Endothelial cell (in vitro differentiated cells): Measurements from ENCODE around the gene IL1RAPL2. TPM values are rescaled to one million over a fixed set of nuclear protein-coding genes. Genes with fewer than 3 reads are reported as not detected.

Experiments used
- DNase-seq: peaks from one replicate; pipeline ENCODE4 v3.0.0; 2021; ENCODE audit warnings: low spot score
- H3K27ac Mint-ChIP-seq: one replicate; pipeline ENCODE4 v1.8.0; 2021; ENCODE audit warnings: mixed read lengths, inconsistent platforms; ENCODE audit not compliant: unreplicated experiment
- H3K27me3 Mint-ChIP-seq: one replicate; pipeline ENCODE4 v1.8.0; 2021; ENCODE audit warnings: mild to moderate bottlenecking, moderate library complexity, mixed read lengths, inconsistent platforms; ENCODE audit not compliant: unreplicated experiment
- H3K36me3 Mint-ChIP-seq: one replicate; pipeline ENCODE4 v1.8.0; 2021; ENCODE audit warnings: mild to moderate bottlenecking, low read depth, mixed read lengths, inconsistent platforms; ENCODE audit not compliant: unreplicated experiment
- H3K4me1 Mint-ChIP-seq: one replicate; pipeline ENCODE4 v1.8.0; 2021; ENCODE audit warnings: mild to moderate bottlenecking, mixed read lengths, inconsistent platforms; ENCODE audit not compliant: unreplicated experiment
- H3K4me3 Mint-ChIP-seq: one replicate; pipeline ENCODE4 v1.8.0; 2021; ENCODE audit warnings: mild to moderate bottlenecking, mixed read lengths, inconsistent platforms; ENCODE audit not compliant: unreplicated experiment
- H3K9me3 Mint-ChIP-seq: one replicate; pipeline ENCODE4 v1.8.0; 2021; ENCODE audit warnings: mixed read lengths, inconsistent platforms; ENCODE audit not compliant: unreplicated experiment
- total RNA-seq: library from RNA; stranded (reverse); fragmentation: NEBNext Ultra II Directional; extraction: Animal tissue kit (Norgen Biotek cat#: 25700); gene quantifications from one replicate; pipeline ENCODE4 v1.2.1, GENCODE V29; 2021; ENCODE audit not compliant: unreplicated experiment
- TF ChIP-seq, protein P1 (sequence below): fragments of 200-600 bp; sonication (generic); IDR thresholded peaks from one replicate; pipeline ENCODE4 v1.5.0; 2021; ENCODE audit warnings: antibody characterized with exemption; ENCODE audit not compliant: unreplicated experiment

IL1RAPL2 gene
- total RNA-seq, 1 donor from 2014 or later, result 0.51 TPM

DNA sequence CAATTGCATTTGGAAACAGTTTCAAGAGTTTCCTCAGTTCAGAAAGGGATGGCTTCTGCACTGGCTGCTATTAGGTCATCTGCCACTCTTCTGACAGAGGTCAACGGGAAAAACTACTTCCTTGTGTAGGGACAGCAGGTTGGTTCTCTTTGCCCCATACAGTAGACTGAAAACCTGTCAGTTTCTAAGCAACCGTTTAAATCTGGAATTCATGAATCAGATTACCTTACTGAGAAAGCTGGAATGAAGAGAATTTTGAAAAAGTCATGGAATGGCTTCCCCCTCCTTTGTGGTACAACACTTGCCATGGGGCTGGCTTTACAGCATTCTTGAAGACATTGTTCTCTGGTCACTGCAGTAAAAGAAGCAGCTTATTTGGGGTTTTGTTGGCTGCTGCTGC lies 240.3 kb downstream of the IL1RAPL2 start:
- H3K27ac Mint-ChIP-seq, result no peak overlapping the region
- H3K4me1 Mint-ChIP-seq, result no peaks in the 10 kb centered on the region
- H3K9me3 Mint-ChIP-seq, result no peaks in the 10 kb centered on the region
- peaks cover 2% of the 10 kb centered on the region for H3K27me3 Mint-ChIP-seq
- TF ChIP-seq, protein P1, sequence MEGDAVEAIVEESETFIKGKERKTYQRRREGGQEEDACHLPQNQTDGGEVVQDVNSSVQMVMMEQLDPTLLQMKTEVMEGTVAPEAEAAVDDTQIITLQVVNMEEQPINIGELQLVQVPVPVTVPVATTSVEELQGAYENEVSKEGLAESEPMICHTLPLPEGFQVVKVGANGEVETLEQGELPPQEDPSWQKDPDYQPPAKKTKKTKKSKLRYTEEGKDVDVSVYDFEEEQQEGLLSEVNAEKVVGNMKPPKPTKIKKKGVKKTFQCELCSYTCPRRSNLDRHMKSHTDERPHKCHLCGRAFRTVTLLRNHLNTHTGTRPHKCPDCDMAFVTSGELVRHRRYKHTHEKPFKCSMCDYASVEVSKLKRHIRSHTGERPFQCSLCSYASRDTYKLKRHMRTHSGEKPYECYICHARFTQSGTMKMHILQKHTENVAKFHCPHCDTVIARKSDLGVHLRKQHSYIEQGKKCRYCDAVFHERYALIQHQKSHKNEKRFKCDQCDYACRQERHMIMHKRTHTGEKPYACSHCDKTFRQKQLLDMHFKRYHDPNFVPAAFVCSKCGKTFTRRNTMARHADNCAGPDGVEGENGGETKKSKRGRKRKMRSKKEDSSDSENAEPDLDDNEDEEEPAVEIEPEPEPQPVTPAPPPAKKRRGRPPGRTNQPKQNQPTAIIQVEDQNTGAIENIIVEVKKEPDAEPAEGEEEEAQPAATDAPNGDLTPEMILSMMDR, result no peak
- DNase-seq, result no peak
- H3K36me3 Mint-ChIP-seq, result no peaks in the 10 kb centered on the region
- H3K4me3 Mint-ChIP-seq, result no peak overlapping the region

GRCh38 chrX:104833401-104833800 lies 267.4 kb downstream of the IL1RAPL2 start:
- no peak overlapping the region for H3K4me3 Mint-ChIP-seq

DNA sequence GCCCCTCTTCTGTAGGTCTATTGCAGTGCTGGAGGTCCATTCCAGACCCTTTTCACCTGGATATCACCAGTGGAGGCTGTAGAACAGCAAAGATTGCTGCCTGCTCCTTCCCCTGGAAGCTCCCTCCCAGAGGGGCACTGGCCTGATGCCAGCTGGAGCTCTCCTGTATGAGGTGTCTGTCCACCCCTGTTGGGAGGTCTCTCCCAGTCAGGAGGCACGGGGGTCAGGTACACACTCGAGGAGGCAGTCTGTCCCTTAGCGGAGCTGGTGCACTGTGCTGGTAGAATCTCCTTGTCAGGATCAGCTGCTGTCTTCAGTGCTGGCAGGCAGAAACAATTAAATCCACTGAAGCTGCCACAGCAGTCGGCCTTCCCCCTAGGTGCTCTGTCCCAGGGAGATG lies 276.6 kb downstream of the IL1RAPL2 start:
- Mint-ChIP-seq H3K9me3 (peaks cover 3% of the 10 kb centered on the region), H3K27ac (no peak overlapping the region), H3K27me3 (peaks cover 2% of the 10 kb centered on the region), H3K36me3 (no peaks in the 10 kb centered on the region), H3K4me3 (no peak overlapping the region), H3K4me1 (no peaks in the 10 kb centered on the region)
- DNase-seq, result no peak
- TF ChIP-seq, protein P1, result no peak

More at GRCh38 chrX:104833401-104833800, 267.4 kb downstream of the IL1RAPL2 start:
- Mint-ChIP-seq H3K36me3 (no peaks in the 10 kb centered on the region), H3K27ac (no peak overlapping the region), H3K27me3 (no peaks in the 10 kb centered on the region), H3K4me1 (no peaks in the 10 kb centered on the region), H3K9me3 (no peaks in the 10 kb centered on the region)
- no peak for DNase-seq
- TF ChIP-seq, protein P1, result no peak

- Mint-ChIP-seq H3K9me3 (no peaks in the 10 kb centered on the region), H3K27ac (no peak overlapping the region), H3K4me3 (no peak overlapping the region), H3K36me3 (no peaks in the 10 kb centered on the region), H3K27me3 (no peaks in the 10 kb centered on the region), H3K4me1 (no peaks in the 10 kb centered on the region)
- no peak for DNase-seq
- TF ChIP-seq, protein P1, result no peak
These were observed 286.2 kb downstream of the IL1RAPL2 start for GRCh38 chrX:104852241-104852640.

GRCh38 chrX:104854188-104854587 lies 288.2 kb downstream of the IL1RAPL2 start:
- no peaks in the 10 kb centered on the region for H3K27me3 Mint-ChIP-seq
- DNase-seq, result no peak
- H3K36me3 Mint-ChIP-seq, result no peaks in the 10 kb centered on the region
- no peaks in the 10 kb centered on the region for H3K9me3 Mint-ChIP-seq
- TF ChIP-seq, protein P1, result no peak
- no peaks in the 10 kb centered on the region for H3K4me1 Mint-ChIP-seq
- H3K27ac Mint-ChIP-seq, result no peak overlapping the region
- no peak overlapping the region for H3K4me3 Mint-ChIP-seq
